Measurements from ENCODE around the gene MAGI2.
"Not testable (repeated sequence)": the region's sequence is repeated elsewhere in the genome, so short reads cannot be mapped to it uniquely, and the experiment has no call there.

Gene MAGI2

GRCh38 chr7:79130715-79131114, 322.8 kb downstream of the MAGI2 start:
- DNase-seq = no peak

- no peak for DNase-seq
Observed at GRCh38 chr7:79124331-79124730, 329.1 kb downstream of the MAGI2 start.

DNA sequence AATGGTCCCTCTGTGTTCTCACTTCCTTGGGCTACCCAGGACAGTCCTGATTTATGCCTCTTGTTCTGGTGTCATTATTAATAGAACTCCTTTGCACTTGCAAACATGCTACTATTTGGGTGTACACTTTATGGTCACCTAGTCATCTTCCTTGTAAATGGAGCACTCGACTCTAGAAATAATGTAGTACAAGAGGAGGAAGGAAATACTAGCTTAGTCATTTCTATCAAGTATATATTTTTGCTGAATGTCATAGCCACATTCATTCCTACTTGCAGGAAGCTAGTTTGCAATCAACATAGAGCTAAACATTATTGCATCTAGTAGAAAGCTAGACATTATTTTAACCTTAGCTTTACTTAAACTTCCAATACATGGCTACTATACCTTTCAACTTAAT, 335.3 kb downstream of the MAGI2 start:
- no peak for DNase-seq

DNA sequence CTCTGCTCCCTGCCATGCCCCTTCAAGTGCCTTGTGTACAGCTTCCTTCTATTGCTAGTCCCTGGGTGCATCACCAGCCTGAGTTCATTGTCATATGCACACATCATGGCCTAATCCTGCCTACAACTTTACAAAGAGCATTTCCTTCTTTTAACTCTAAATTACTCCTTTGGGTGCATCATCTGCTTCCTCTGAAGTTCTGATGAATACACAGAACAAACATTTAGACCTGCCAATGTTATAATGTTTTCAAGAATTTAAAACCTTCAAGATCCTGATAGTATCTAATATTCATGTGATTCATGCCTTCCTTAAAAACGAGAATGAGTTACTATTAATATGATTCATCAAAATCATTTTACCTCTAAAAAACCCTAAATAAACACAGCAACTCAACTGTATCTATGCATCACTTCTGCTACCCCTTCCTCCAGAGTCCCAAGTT, 357.1 kb downstream of the MAGI2 start:
- no peak for DNase-seq

DNA sequence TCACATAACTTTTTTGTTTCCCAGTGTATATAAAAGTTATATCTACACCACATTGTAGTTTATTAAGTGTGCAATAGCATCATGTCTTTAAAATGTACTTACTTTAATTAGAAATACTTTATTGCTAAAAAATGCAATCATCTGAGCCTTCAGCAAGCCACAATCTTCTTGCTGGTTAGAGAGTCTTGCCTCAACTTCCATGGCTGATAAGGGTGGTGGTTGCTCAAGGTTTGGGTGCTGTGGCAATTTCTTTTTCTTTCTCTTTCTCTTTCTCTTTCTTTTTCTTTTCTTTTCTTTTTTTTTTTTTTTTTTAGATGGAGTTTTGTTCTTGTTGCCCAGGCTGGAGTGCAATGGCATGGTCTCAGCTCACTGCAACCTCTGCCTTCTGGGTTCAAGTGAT, 360.0 kb downstream of the MAGI2 start:
- no peak for DNase-seq

DNA sequence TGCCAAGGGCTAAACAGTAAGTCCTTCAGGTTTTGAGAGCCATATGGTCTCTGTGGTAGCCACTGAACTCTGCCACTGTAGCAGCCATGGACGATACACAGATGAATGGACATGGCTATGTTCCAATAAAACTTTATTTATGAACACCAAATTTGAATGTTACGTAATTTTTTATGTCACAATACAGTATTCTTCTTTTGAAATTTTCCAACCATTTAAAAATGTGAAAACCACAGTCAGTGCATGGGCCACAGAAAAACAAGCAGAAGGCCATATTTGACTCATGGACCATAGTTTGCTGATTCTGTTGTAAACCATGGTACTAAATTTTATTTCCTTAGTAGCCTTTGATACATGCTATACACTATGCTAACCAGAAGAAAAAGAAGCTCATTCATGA, 361.8 kb downstream of the MAGI2 start:
- DNase-seq = no peak

DNA sequence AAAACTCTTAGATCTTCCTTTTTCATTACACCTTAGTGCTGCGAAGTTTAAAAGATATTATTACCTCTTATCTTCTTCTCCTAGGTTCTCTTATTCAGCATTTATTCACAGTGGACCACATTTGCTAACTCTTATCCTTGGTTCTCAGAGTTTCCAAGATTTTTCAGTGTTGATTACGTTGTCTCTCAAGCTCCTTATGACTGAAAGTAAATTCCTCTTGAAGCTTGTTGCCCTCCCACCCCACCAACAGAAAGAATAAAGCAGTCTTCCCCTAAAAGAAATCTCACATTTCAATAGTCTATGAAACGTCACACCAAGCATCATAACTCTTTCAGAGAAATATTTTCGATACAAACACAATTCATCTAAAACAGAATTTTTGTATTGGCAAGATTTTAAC, 362.5 kb downstream of the MAGI2 start:
- DNase-seq = no peak

DNA sequence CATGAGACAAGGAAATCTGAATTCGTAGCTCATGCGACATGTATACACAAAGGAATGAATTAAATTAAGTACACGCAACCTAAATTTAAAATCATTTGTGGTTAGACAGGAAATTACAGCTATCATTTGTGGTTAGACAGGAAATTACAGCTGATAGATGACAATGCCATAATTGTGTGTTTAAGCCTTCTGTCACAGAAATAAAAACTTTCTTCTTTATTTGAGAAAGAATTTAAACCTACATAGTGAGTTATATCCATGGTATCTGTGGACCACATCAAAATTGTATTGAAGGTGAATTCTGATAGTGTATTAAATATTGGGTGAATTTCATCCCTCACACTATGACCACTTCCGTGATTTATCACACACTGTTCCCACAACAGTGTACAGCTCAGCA, 362.9 kb downstream of the MAGI2 start:
- no peak for DNase-seq

DNA sequence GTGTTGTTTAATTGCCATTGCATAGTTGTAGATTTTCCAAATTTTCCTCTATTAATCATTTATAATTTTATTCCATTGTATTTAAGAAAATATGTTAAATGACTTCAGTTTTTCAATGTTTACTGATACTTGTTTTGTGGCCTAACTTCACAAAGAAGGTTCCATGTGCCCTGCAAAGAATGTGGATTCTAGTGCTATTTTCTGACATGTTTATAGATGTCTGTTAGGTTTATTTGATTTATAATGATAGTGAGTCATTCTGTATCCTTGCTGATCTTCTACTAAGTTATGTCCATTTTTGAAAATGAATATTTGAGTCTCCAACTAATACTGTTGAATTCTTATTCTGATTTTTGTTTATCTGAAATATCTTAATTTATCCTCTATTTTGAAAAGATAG, 369.0 kb downstream of the MAGI2 start:
- no peak for DNase-seq

- no peak for DNase-seq
Observed at GRCh38 chr7:79079919-79080554, 373.4 kb downstream of the MAGI2 start.

- DNase-seq = no peak
Observed at GRCh38 chr7:79078273-79078672, 375.2 kb downstream of the MAGI2 start.

- not testable (repeated sequence) for DNase-seq
Observed at GRCh38 chr7:79071187-79071586, 382.3 kb downstream of the MAGI2 start.

GRCh38 chr7:79064187-79064823, 389.2 kb downstream of the MAGI2 start:
- DNase-seq = no peak

- no peak for DNase-seq
Observed at GRCh38 chr7:79063019-79063698, 390.3 kb downstream of the MAGI2 start.

DNA sequence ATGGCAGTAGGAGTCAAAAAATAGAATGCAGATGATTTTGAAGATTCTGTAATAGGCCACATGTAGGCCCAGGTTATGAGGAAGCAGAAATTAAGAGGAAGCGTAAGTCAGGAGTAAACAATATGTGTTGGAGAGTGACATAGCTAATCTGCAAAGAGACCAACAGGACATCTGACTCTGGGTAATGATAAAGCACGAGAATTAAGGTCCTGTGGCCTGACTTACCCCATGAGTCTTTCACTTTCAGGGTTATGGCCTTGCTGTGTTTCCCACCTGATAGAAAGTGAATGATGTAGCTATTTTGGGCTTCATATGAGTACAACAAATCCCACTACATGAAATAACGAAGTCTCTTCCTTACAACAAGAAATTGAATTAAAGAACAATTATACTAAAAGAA, 393.0 kb downstream of the MAGI2 start:
- no peak for DNase-seq

DNA sequence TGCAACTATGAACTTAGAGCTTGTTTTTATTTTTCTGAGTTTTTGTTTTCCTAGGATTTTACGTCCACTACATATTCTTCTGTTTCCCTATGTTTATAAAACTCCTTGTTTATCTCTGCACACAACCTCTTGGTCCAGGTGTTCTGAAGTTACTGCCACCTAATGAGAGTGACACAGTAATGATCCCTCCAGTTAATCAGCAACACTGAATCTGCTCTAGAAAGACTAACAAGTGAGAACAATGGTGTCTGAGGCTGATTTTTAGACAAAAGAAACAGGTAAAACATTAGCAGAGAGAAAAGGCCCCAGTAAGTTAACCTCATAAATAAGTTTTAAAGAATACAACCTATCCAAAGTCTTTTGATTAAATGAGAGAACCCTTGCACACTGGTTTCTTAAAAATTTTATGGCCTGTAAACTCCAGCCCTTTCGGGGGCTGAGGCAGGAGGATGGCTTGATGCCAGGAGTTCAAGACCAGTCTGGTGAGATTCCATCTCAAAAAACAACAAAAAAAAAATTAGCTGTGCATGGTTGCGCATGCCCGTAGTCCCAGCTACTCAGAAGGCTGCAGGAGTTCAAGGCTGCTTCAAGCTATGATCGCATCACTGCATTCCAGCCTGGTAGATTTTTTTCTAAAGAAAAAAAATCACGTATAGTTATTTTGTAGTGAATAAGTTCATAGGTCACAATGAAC, 397.6 kb downstream of the MAGI2 start:
- DNase-seq = no peak

- no peak for DNase-seq
Observed at GRCh38 chr7:79051915-79052314, 401.6 kb downstream of the MAGI2 start.

GRCh38 chr7:79050603-79051002, 402.9 kb downstream of the MAGI2 start:
- no peak for DNase-seq

- no peak for DNase-seq
Observed at GRCh38 chr7:79046061-79046460, 407.4 kb downstream of the MAGI2 start.

DNA sequence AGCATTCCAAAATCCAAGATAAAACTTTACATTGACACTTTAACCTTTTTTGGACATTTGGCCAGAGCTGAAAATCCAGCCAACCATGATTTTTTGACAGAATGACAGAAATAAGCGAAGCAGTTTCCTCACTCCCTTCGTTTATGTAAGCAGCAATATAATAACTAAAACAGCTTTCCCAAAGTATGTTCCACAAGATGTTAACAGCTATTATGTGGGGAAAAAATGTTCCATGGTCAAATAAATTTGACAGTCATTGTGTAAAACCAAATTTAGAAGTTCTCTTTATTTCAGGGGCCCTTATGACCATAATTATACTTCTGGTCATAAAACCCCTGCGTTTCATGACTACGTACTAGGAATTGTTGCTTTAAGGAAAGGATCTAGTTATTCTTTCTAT, 416.5 kb downstream of the MAGI2 start:
- no peak for DNase-seq

DNA sequence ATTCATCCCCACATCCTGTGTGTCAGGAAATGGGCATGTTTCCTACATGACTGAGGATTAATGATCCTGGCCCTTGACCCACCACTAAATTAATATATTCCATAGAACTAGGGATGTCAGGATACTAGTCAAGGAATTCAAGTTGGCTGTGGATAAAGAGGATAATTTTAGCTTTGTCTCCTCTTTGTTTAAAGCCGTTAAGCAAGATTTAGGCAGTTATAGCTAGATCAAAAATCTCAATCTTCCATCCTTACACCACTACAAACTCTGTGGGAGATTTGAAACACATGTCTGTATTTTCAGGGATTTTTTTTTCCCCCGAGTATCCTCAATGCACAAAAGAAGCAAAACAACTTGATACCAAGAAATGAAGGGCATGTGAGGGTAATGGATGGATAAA, 417.1 kb downstream of the MAGI2 start:
- no peak for DNase-seq

- DNase-seq = no peak
Observed at GRCh38 chr7:79035858-79036257, 417.6 kb downstream of the MAGI2 start.

DNA sequence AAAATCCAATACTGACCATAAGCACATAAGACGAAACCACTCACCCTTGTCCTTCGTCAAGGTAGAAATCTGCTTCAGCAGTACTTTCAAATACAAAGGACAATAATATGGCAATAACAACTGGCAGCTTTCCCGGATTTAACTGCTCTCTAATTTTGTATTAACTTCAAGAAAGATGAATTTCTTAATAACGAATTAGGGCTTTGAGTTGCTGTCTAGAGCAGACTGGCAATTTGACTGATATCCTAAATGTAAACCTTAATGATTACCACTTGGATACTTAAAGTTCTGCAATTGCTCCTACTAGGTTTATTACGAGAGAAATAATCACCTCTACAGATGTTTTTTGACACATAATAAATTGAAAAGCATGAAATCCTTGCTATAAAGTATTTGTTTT, 418.7 kb downstream of the MAGI2 start:
- DNase-seq = no peak

- DNase-seq = not testable (repeated sequence)
Observed at GRCh38 chr7:79019711-79020110, 433.8 kb downstream of the MAGI2 start.

Data from inflammatory macrophage treated with lipopolysaccharide for 1 hour (primary cell).